SKM-1 (cell line): Measurements from ENCODE around the gene CFAP92.
"Not testable (repeated sequence)": the region's sequence is repeated elsewhere in the genome, so short reads cannot be mapped to it uniquely, and the experiment has no call there.

Experiments
- DNase-seq: peaks from one replicate; lab custom pipeline; 2025; ENCODE audit not compliant: unreplicated experiment; lab: John Stamatoyannopoulos, UW

CFAP92 gene

DNA sequence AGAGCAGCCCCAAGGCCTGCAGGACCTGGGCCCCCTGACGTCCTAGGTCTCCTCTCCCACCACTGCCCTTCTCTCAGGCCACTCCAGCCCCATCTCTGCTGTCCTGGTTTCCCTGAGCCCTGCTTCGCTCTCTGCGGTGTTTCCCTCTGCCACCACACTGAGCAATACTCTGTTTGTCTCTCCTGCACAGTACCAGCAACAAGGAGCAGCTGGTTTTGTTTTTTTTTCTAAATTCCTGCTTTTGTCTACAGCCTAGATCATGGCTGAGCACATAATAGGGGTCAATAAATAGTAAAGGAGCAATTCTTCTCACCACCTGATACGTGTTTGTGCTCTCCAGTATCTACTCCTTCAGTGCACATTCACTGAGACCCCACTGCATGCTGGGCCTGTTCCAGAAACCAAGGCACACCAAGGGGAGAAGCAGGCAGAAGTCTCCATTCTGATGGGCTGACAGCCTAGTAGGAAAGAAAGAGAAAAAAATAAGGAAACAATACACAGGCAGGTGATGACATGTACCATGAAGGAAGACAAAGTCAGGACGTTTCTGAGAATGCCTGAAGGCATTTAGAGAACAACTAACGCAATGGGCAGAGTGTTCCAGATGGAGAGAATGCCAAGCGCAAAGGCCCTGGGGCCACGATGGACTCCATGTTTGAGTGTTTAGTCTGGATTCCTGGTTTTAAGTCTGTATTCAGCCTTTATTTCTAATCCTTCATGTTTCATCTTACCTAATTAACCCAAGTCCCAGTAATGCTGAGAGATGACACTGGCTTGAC lies 120.4 kb downstream of the CFAP92 start:
- DNase-seq = no peak

DNA sequence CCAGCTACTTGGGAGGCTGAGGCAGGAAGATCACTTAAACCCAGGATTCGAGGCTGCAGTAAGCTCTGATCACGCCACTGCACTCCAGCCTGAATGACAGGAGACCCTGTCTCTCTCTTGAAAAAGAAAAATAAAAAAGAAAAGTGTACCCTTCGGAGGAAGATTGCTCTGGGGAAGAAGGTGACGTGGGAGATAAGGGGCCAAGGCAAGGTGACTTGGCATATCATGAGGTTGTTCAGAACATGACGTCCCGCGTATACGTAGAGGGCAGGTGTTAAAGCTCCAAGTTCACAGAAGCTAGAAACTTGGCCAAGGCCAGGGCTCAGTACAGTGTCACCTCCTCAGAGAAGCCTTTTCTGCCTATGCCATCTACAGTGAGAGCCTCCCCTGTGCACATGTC lies 121.1 kb downstream of the CFAP92 start:
- DNase-seq = no peak

DNA sequence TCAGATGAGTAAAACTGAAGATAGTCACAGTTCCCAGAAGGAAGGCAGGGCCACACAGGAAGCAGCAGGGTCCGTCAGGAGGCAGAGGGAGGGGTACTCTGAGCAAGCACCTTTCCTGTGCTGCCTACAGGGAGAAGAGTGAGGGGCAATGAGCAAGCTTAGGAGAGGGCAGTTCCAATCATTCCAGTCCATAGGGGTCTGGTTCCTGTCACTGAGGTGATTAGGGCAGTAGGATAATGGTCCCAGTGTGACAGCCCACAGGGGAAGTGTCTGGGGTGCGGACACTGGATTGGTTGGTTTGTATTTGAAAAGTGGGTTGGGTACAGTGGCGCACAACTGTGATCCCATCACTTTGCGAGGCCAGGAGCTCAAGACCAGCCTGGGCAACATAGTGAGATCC lies 121.6 kb downstream of the CFAP92 start:
- DNase-seq = no peak

DNA sequence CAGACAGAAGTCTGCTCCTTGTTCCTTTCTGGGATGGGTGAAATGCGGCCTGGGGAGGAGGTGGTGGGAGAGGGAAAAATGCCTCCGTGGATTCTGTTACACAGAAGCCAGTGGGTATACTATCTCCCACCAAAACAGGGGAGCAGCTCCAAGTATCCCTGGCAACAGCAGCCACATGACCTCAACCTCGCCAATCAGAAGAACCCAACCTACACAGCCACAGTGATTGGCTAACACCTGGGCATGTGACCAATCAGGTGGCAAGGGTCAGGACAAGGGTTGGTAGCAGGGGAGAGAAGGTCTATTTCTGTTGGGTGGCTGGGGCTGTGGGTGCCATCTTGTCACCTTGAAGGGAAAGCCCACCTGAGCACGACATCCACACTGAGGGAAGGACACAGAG lies 123.5 kb downstream of the CFAP92 start:
- DNase-seq = no peak

DNA sequence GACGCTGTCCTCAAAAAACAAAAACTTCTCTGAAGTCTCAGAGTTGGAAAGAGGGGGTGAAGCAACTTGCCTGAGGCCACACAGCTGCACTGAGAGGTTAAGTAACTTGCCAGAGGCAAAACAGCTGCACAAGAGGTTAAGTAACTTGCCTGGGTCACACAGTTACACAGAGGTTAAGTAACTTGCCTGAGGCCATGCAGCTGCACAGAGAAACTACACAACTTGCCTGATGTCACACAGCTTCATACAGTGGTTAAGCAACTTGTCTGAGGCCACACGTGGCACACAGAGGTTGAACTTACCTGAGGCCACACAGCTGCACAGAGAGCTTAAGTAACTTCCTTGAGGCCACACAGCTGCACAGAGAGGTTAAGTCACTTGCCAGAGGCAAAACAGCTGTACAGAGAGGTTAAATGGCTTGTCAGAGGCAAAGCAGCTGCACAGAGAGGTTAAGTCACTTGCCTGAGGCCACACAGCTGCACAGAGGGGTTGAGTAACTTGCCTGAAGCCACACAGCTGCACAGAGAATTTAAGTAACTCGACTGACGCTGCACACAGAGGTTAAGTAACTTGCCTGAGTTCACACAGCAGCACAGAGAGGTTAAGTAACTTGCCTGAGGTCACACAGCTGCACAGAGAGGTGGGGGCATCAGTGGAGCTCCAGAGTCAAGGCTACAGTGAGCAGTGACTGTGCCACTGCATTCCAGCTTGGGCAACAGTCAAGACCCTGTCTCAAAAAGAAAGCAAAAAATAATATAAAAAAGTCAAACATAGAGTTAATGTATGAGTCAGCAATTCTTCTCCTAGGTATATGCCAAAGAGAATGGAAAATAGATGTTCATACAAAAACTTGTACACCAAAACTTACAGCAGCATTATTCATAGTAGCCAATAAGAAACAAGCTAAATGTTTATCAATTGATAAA lies 126.4 kb downstream of the CFAP92 start:
- peak; percentile 25 for DNase-seq

DNA sequence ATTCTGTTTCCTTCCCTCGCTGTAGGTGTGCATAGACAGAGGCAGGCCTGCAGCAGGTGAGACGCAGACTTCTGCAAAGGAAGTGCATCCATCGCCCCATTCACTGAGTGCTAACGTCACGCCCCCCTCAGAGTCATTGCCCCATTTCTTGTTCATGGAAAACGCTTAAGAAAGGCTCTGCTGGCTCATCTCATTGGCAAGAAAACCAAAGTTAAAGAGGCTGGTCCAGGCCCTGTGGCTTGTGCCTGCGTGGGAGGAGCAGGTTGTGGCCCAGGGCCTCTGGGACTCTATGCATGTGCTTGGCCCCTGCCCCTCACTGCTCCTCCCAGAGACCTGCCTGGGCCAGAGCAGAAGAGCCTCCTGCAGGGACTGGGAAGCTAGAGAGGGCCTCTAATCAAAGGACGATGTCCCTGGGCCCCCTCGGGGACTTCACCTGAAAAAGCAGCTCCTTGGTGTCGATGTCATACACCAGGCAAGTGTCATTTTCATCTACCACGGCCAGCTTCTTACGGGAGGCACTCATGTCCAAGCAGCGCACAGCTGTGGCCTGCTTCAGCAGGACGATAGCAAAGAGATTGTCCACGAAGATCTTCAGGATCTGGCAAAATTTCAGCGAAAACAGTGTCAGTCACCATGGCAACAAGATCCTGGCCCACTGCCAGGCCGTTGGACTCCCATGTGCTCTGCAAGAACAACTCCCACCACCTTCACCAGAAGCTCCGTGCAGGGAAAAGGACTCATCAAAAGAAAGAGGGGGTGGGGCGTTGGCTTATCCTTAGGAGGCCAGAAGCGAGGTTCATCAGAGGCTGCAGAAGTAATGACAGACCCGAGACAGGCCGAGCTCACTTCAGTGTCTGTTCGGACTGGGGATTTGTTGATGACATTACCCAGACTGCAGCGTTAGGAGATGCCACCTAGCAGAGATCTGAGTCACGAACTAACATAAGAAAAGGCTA lies 128.7 kb downstream of the CFAP92 start:
- not testable (repeated sequence) for DNase-seq

DNA sequence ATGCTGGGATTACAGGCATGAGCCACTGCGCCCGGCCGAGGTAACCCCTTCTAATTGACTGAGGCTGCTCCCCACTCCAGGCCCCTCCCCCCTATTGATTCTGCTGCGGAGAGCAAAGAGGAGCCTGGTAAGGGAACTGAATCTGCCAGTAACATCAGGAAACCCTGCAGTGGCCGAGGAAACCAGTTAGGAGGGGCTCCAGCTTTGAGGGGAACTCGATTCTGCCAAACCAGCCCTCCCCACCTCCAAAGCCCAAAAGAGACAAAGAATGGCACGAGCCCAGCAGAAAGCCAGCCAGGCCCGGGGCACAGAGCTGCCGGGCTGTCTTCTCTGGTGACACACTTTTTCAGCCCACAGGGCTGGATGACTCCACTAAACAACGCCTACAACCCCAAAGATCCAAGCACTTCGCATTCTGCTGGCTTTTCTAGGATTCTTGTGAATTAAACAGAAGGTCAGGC lies 129.5 kb downstream of the CFAP92 start:
- no peak for DNase-seq

DNA sequence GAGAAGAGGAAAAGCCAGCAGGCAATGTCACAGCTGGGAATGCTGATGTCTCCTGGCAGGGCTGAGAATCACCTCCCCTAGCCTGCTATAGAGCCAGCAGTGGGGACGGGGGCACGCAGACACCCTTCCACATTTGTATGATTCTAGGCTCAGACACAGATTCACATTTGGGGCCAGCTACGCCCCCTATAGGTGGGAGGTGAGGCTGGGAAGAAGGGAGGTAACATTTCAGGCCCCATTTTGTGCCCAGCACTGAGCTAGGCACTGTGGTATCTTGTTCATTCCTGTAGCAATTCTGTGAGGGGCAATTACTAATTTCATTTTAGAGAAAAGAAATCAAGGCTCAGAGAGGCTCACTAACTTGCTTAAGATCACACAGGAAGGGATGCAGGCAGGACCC lies 130.3 kb downstream of the CFAP92 start:
- DNase-seq = no peak

DNA sequence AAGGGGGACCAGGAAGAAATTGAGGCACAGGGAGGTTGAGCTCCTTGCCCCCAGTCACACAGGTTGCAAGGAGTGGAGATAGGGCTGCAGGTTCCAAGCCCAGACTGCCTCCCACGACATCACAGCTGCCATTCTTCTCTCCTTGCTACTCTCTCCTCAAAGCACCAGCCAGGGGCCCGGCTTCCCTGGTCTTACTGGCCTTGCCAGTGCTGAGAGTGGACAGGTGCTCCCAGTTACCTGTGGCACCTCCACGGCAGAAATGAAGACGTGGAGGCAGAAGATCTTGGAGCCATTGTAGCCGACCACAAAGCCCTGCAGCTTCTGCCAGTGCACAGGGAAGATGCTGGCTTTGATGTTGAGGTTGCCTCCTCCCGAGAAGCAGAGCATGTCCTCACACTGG lies 132.4 kb downstream of the CFAP92 start:
- no peak for DNase-seq
